ENCODE measurements around the gene ZMPSTE24.

ZMPSTE24 gene

DNA sequence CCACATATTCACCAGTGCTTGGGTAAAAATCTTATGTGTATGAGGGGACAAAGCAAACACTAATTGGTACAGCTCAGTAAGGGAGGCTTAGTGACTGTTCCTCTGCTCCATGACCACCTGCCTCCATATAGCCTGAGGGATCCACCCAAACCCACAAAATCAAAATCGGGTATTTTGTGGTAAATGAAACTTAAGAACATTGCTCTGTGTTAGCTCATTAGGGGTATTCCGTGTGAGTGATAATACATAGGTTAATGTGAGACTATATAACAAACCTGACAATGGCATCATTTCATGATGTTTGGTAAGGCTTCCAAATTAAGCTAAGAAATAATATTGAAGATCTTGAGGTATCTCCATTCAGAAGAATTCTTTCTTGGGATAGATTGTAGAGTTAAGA is 33.3 kb downstream of the ZMPSTE24 start:
- no peak overlapping the region for H3K4me3 ChIP-seq (replicated peaks; ENCODE audit: low read depth, low read length)
- TF ChIP-seq, protein P1, sequence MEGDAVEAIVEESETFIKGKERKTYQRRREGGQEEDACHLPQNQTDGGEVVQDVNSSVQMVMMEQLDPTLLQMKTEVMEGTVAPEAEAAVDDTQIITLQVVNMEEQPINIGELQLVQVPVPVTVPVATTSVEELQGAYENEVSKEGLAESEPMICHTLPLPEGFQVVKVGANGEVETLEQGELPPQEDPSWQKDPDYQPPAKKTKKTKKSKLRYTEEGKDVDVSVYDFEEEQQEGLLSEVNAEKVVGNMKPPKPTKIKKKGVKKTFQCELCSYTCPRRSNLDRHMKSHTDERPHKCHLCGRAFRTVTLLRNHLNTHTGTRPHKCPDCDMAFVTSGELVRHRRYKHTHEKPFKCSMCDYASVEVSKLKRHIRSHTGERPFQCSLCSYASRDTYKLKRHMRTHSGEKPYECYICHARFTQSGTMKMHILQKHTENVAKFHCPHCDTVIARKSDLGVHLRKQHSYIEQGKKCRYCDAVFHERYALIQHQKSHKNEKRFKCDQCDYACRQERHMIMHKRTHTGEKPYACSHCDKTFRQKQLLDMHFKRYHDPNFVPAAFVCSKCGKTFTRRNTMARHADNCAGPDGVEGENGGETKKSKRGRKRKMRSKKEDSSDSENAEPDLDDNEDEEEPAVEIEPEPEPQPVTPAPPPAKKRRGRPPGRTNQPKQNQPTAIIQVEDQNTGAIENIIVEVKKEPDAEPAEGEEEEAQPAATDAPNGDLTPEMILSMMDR (IDR thresholded peaks at IDR 0.05; ENCODE audit: low read depth, low read length, missing control alignments) = no peak
- DNase-seq (ENCODE audit: extremely low read depth, low read depth) = no peak

GRCh38 chr1:40299366-40300248 is 41.6 kb downstream of the ZMPSTE24 start:
- TF ChIP-seq, protein P1 (IDR thresholded peaks at IDR 0.05; ENCODE audit: low read depth, low read length, missing control alignments) = no peak
- no peak for DNase-seq (ENCODE audit: extremely low read depth, low read depth)

GRCh38 chr1:40300249-40300567 is 42.2 kb downstream of the ZMPSTE24 start:
- TF ChIP-seq, protein P1 (IDR thresholded peaks at IDR 0.05; ENCODE audit: low read depth, low read length, missing control alignments) = no peak
- no peak for DNase-seq (ENCODE audit: extremely low read depth, low read depth)
- no peak overlapping the region for H3K4me3 ChIP-seq (replicated peaks; ENCODE audit: low read depth, low read length)

More at GRCh38 chr1:40299366-40300248, 41.6 kb downstream of the ZMPSTE24 start:
- no peak overlapping the region for H3K4me3 ChIP-seq (replicated peaks; ENCODE audit: low read depth, low read length)

DNA sequence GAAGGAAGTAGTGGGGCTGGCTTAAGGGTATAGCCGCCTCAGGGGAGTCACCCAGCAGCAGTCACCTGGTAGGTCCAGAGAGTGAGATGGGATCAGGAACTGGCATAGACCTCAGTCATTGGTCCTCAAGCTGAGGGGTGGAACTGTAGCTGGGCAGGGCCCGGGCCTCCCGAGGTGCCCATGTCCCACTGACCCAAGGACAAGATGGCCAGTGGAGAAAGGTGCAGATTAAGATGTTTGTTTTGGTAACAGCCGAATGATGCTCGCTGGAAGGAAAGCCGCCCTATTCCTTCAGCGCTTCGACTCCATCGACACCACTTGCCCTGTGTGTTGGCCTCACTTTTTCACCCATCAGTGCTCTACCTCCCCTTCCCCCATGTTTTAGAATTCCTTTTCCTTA is 42.6 kb downstream of the ZMPSTE24 start:
- TF ChIP-seq, protein P1 (IDR thresholded peaks at IDR 0.05; ENCODE audit: low read depth, low read length, missing control alignments) = no peak
- no peak overlapping the region for H3K4me3 ChIP-seq (replicated peaks; ENCODE audit: low read depth, low read length)
- DNase-seq (ENCODE audit: extremely low read depth, low read depth) = no peak

DNA sequence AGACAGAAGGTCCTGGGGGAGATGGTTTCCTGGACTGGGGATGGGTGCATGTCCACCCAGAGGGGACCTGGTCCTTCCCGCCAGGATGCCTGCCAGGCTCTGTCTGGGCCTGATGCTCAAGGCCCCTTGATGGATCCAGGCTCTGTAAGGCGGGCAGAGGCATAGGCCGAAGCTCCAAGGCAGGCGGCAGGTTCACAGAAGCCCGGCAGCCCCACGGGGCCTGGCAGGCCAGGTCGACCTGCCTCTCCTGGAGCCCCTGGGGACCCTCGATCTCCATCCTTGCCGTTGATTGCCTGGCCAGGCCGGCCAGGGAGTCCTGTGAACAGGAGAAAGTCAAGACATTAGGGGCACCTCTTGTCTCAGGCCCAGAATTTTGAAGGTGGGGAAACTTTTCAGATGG is 43.0 kb downstream of the ZMPSTE24 start:
- TF ChIP-seq, protein P1 (IDR thresholded peaks at IDR 0.05; ENCODE audit: low read depth, low read length, missing control alignments) = no peak
- DNase-seq (ENCODE audit: extremely low read depth, low read depth) = no peak
- H3K4me3 ChIP-seq (replicated peaks; ENCODE audit: low read depth, low read length) = no peak overlapping the region

DNA sequence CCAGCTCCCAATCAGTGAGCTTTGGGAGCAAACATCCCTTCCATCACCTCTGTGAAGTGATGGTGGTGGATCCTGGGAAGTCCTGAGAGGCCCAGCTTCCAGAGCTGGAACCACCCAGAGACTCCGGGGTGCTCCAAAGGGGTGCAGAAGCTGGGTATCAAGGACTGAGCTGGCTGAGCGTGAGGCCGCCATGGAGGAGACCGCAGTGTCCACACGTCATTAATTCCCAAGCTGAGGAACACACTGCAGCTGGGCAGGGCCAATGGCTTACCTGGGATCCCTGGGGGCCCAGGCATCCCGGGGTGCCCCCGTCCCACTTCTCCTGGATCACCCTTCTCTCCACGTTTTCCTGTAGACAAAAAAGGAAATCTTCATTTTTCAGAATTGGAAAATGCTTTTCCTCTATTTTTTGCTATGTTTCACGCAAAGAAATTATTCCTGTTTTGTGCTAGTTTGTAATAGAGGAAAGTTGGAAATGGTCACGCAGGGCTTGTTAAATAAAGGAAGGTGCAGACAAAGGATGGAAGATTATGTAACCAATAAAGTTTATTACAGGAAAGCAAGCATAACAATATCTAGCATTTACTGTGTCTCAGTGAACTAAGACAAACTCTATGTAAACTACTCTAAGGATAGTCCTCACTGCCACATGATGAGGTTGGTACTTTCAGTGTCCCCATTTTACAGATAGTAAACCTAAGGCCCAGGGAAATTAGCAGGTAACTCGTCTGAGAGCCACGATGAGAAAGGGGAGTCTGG is 43.7 kb downstream of the ZMPSTE24 start:
- TF ChIP-seq, protein P1 (IDR thresholded peaks at IDR 0.05; ENCODE audit: low read depth, low read length, missing control alignments) = no peak
- DNase-seq (ENCODE audit: extremely low read depth, low read depth) = no peak
- H3K4me3 ChIP-seq (replicated peaks; ENCODE audit: low read depth, low read length) = no peak overlapping the region
